GM19452 (cell line): ENCODE results near the gene CNTFR.

Source experiments
- ATAC-seq: cut with Tn5 transposase; IDR thresholded peaks from one replicate; pipeline ENCODE4 v1.9.1; 2021; ENCODE audit not compliant: unreplicated experiment

Gene CNTFR

GRCh38 chr9:34526026-34526425 lies 63.5 kb downstream of the CNTFR start:
- no peak for ATAC-seq

- no peak for ATAC-seq
These were observed 65.2 kb downstream of the CNTFR start for GRCh38 chr9:34524349-34524748.

- peak; percentile 80 for ATAC-seq
These were observed 66.3 kb downstream of the CNTFR start, which contains the start of gene ENHO for GRCh38 chr9:34522971-34523797. TSS of gene ENHO (minus strand) at chr9:34522990. CDS start at chr9:34521695, 1,295 bp downstream.

GRCh38 chr9:34522091-34522887 lies 67.2 kb downstream of the CNTFR start:
- ATAC-seq = peak; percentile 6

GRCh38 chr9:34521406-34522045 lies 68.0 kb downstream of the CNTFR start:
- ATAC-seq = no peak

- no peak for ATAC-seq
These were observed 68.8 kb downstream of the CNTFR start for GRCh38 chr9:34520505-34521385.

- ATAC-seq = no peak
These were observed 69.4 kb downstream of the CNTFR start for GRCh38 chr9:34520096-34520495.

GRCh38 chr9:34519321-34520020 lies 70.1 kb downstream of the CNTFR start:
- ATAC-seq = no peak

GRCh38 chr9:34518896-34519295 lies 70.6 kb downstream of the CNTFR start:
- ATAC-seq = no peak

- no peak for ATAC-seq
These were observed 71.4 kb downstream of the CNTFR start for GRCh38 chr9:34518110-34518616.

- ATAC-seq = no peak
These were observed 72.3 kb downstream of the CNTFR start for GRCh38 chr9:34517185-34517584.

GRCh38 chr9:34515959-34516358 lies 73.6 kb downstream of the CNTFR start:
- ATAC-seq = no peak

- ATAC-seq = no peak
These were observed 74.7 kb downstream of the CNTFR start for GRCh38 chr9:34514816-34515215.

- ATAC-seq = no peak
These were observed 75.1 kb downstream of the CNTFR start for GRCh38 chr9:34514401-34514800.

- ATAC-seq = no peak
These were observed 75.8 kb downstream of the CNTFR start for GRCh38 chr9:34513567-34514214.

GRCh38 chr9:34512131-34513078 lies 77.1 kb downstream of the CNTFR start:
- ATAC-seq = no peak

- ATAC-seq = no peak
These were observed 78.7 kb downstream of the CNTFR start for GRCh38 chr9:34510497-34511468.
